Jurkat, Clone E6-1 (cell line): ENCODE results near the gene EIF4E2.
A peak's percentile ranks its signal among the peaks of the same experiment; 100 is the strongest.
"Not testable (repeated sequence)": the region's sequence is repeated elsewhere in the genome, so short reads cannot be mapped to it uniquely, and the experiment has no call there.

Experiments
- DNase-seq: peaks from one replicate; pipeline ENCODE4 v3.0.0-alpha.2; 2011; ENCODE audit warnings: low read depth, low spot score
- H3K4me3 ChIP-seq: 2 replicates; pipeline ENCODE4 v1.5.1; 2011; ENCODE audit warnings: mild to moderate bottlenecking, low read length, control low read depth, moderate library complexity

The EIF4E2 gene

GRCh38 chr2:232549655-232550353 is 685 bp upstream of the EIF4E2 start:
- peak; percentile 8 for DNase-seq

GRCh38 chr2:232551250-232551638 is 755 bp downstream of the EIF4E2 start:
- no peak for DNase-seq
- H3K4me3 ChIP-seq: peak overlapping the region; percentile 75

More at GRCh38 chr2:232549655-232550353, 685 bp upstream of the EIF4E2 start:
- H3K4me3 ChIP-seq: peak overlapping the region; percentile 75

DNA sequence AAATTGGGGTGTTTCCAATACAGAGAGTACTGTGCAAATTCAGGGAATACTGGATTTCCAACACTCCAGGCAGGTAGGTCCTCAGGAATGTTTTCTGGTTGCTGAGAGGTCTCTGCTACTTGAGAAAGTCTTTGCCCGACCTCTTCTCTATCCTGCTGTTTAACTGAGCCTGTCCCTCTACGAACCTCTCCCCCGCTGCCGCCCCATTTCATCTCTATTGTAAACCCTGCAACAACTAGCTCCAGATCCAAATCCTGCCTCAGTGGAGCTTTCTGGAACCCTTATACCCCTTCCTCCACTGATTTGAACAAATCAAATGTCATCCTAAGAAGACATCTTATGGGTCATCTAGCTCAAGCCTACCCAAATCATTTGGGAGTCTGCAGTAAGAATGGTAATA is 1.3 kb downstream of the EIF4E2 start:
- peak overlapping the region; percentile 75 for H3K4me3 ChIP-seq
- DNase-seq: no peak

DNA sequence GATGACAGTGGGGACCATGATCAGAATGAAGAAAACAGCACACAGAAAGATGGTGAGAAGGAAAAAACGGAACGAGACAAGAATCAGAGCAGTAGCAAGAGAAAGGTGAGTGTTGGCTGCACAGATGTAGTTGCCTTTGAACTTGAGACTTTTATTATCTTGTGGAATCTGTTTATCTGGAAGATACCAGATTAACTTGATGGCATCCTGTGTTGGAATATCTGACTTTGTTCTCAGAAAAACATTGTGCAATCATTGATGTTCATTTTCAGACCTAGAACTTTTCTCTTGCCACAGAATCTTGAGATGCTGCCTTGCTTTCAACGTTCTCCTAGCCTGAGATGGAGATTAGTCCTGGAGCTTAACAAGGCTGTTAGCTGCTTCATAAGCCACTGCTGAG is 5.9 kb downstream of the EIF4E2 start:
- H3K4me3 ChIP-seq: no peak overlapping the region
- peak; percentile 60 for DNase-seq

GRCh38 chr2:232562515-232563151 is 12.1 kb downstream of the EIF4E2 start:
- no peak overlapping the region for H3K4me3 ChIP-seq
- DNase-seq: no peak

GRCh38 chr2:232563580-232563979 is 13.1 kb downstream of the EIF4E2 start:
- no peak for DNase-seq

GRCh38 chr2:232567721-232568120 is 17.2 kb downstream of the EIF4E2 start:
- no peak overlapping the region for H3K4me3 ChIP-seq

More at GRCh38 chr2:232563580-232563979, 13.1 kb downstream of the EIF4E2 start:
- no peak overlapping the region for H3K4me3 ChIP-seq

GRCh38 chr2:232568161-232568560 is 17.7 kb downstream of the EIF4E2 start:
- no peak overlapping the region for H3K4me3 ChIP-seq
- DNase-seq: no peak

More at GRCh38 chr2:232567721-232568120, 17.2 kb downstream of the EIF4E2 start:
- DNase-seq: no peak

- no peak overlapping the region for H3K4me3 ChIP-seq
- no peak for DNase-seq
Observed at GRCh38 chr2:232569541-232569940, 19.1 kb downstream of the EIF4E2 start.

DNA sequence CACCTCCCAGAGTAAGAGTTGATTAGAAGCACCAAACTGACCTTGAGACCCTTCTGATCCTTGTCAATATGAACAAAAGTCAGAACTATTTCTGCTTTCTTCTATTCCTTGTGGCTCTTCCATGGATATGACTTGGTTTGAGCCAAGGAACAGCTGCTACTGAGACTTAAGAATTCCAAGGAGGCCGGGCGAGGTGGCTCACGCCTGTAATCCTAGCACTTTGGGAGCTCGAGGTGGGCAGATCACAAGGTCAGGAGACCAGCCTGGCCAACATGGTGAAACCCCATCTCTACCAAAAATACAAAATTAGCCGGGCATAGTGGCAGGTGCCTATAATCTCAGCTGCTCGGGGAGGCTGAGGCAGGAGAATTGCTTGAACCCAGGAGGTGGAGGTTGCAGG is 20.0 kb downstream of the EIF4E2 start:
- not testable (repeated sequence) for H3K4me3 ChIP-seq, DNase-seq

GRCh38 chr2:232571026-232571474 is 20.6 kb downstream of the EIF4E2 start:
- DNase-seq: no peak
- H3K4me3 ChIP-seq: no peak overlapping the region

- DNase-seq: no peak
- H3K4me3 ChIP-seq: no peak overlapping the region
Observed at GRCh38 chr2:232573042-232573441, 22.6 kb downstream of the EIF4E2 start.

DNA sequence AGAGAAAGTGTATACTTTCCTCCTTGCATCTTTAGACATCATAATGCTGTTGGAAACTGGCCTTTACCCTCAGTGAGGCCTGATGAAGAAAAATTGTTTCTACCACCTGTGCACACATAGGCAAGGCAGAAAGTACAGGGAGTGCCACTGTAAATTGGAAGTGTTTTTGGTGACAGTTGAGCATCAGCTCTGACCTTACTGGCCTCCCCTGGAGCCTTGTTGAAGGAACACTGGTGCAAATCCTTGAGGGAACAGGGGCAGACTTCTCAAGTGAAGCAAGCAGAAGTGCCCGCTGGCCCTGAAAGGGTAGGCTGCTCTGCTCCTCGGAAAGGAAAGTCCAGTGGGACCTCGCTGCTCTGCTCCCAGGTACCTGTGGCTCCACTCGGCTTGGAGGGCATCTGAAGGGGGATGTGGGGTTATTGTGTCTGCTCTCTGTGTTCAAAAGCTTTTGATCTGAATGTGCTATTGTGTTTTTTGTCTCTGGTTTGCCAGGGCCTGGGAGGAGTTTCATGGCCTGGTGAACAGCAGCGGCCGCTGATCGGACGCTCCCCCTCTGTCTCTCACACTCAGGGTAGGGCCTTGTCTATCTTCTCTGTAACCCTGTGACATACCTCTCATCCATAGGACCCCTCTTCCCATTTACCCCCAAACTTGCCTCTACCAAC is 23.4 kb downstream of the EIF4E2 start:
- H3K4me3 ChIP-seq: no peak overlapping the region
- no peak for DNase-seq

- no peak overlapping the region for H3K4me3 ChIP-seq
- no peak for DNase-seq
Observed at GRCh38 chr2:232574674-232575403, 24.4 kb downstream of the EIF4E2 start.

GRCh38 chr2:232575404-232575746 is 24.9 kb downstream of the EIF4E2 start:
- no peak for DNase-seq
- no peak overlapping the region for H3K4me3 ChIP-seq

- DNase-seq: no peak
- H3K4me3 ChIP-seq: no peak overlapping the region
Observed at GRCh38 chr2:232576995-232577394, 26.5 kb downstream of the EIF4E2 start.

DNA sequence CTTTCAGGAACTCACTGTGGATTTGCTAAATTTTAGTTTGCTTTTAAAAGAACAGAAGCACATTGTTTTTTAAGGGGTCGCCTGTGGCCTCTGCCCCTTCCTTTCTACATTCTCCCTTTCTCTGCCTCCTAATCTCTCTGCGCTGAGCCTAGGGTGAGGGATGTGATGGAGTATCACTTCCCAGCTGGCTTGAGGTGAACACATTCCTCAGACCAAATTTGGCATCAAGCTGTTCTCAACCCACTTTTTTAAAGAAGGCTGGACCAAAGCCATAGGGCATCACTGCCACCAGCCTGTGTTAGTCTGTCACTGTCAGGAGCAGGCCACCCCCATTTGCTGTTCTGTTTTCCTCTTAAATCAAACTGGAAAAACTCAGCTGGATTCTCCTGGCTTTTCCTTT is 27.4 kb downstream of the EIF4E2 start:
- H3K4me3 ChIP-seq: no peak overlapping the region
- no peak for DNase-seq

DNA sequence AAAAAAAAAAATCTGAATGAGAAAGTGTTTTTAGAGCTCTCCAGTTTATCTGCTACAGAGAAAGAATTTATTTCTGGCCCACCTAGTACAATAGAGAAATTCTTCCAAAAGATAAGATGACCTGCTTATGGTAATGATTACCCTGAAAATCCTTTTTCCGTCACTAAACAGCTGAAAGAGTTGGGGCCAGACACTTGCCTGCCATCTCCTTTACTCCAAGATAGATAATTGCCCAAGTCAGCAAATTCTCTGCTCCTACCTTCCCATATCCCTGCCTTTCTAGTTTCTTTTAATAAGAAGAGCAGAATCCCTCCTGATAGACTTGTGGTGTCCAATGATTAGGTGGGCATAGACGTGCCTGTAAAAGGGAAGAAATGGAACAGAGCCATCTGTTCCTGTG is 28.1 kb downstream of the EIF4E2 start:
- no peak overlapping the region for H3K4me3 ChIP-seq
- no peak for DNase-seq

GRCh38 chr2:232580648-232580981 is 30.1 kb downstream of the EIF4E2 start:
- no peak overlapping the region for H3K4me3 ChIP-seq
- no peak for DNase-seq

DNA sequence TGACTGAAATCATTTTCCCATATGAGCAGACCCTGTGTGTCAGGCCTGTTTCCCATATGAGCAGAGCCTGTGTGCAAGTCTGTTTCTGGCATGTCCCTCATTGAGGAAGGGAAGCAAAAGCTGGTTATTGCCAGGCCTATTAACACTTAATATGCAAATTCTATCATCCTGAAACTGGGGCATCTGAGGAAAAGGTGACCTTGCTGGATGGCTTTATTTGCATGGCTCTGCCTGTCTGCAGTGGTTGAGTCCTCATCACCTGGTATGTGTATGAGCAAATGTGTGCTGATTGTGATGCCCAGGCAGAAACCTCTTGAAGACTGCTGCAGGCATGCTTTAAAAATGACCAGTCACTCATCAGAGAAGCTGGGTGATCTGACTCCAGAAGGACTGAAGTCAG is 31.2 kb downstream of the EIF4E2 start:
- DNase-seq: no peak
- no peak overlapping the region for H3K4me3 ChIP-seq
